ENCODE data around the gene MRPL24.

DNA sequence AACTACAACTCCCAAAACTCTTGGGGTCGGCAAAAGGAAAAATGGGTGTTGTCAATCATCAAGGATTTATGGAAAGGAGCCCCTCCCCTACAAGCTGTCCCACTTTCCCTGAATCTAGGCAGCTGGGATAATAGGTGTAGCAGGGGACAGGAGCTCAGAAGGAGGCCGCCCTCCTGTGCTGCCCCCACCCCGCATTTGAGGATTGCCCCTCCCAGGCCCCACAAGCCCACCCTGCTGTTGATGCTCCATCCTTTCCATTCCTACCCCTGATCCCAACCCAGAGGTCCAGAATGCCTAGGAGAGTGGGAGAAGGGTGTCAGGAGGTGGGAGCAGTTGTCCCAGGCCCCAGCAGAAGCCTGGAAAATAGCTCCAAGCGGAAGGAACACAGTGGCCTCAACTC is 1.9 kb upstream of the MRPL24 start:
- TF ChIP-seq, protein P1, sequence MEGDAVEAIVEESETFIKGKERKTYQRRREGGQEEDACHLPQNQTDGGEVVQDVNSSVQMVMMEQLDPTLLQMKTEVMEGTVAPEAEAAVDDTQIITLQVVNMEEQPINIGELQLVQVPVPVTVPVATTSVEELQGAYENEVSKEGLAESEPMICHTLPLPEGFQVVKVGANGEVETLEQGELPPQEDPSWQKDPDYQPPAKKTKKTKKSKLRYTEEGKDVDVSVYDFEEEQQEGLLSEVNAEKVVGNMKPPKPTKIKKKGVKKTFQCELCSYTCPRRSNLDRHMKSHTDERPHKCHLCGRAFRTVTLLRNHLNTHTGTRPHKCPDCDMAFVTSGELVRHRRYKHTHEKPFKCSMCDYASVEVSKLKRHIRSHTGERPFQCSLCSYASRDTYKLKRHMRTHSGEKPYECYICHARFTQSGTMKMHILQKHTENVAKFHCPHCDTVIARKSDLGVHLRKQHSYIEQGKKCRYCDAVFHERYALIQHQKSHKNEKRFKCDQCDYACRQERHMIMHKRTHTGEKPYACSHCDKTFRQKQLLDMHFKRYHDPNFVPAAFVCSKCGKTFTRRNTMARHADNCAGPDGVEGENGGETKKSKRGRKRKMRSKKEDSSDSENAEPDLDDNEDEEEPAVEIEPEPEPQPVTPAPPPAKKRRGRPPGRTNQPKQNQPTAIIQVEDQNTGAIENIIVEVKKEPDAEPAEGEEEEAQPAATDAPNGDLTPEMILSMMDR (IDR thresholded peaks at IDR 0.05), result no peak
- no peak for TF ChIP-seq POLR2A (IDR thresholded peaks at IDR 0.05)
